Brain microvascular endothelial cell (primary cell): ENCODE measurements around the gene PARVG.

ENCODE experiments used
- DNase-seq: peaks from one replicate; pipeline ENCODE4 v3.0.0-alpha.2; 2020
- H3K27ac ChIP-seq: fragments of 250-450 bp; sonication (Bioruptor Pico); 2 replicates; pipeline ENCODE4 v1.5.1; 2020; ENCODE audit warnings: mild to moderate bottlenecking, moderate library complexity
- H3K27me3 ChIP-seq: fragments of 250-450 bp; sonication (Bioruptor Pico); replicated peaks from 2 replicates; pipeline ENCODE4 v1.5.1; 2020; ENCODE audit warnings: mild to moderate bottlenecking
- H3K36me3 ChIP-seq: fragments of 250-450 bp; sonication (Bioruptor Pico); replicated peaks from 2 replicates; pipeline ENCODE4 v1.5.1; 2020; ENCODE audit warnings: mild to moderate bottlenecking
- H3K4me3 ChIP-seq: 2 replicates; pipeline ENCODE4 v1.5.1; 2011; ENCODE audit warnings: low read depth, mild to moderate bottlenecking, control low read depth, low read length, moderate library complexity
- in situ Hi-C: cut with HindIII; loops from 2 replicates; pipeline ENCODE4 v1.10.0; 2017; ENCODE audit warnings: low sequenced_read_pairs, low pct_ligation_motif_present
- TF ChIP-seq, protein P1 (sequence below): IDR thresholded peaks from 2 replicates; pipeline ENCODE4 v1.5.1; 2011; ENCODE audit warnings: low read depth, mild to moderate bottlenecking, moderate library complexity, low read length, control low read depth, inconsistent platforms; ENCODE audit errors: missing control alignments

The PARVG gene

GRCh38 chr22:44172370-44173108 is 8.2 kb upstream of the PARVG start:
- TF ChIP-seq, protein P1, sequence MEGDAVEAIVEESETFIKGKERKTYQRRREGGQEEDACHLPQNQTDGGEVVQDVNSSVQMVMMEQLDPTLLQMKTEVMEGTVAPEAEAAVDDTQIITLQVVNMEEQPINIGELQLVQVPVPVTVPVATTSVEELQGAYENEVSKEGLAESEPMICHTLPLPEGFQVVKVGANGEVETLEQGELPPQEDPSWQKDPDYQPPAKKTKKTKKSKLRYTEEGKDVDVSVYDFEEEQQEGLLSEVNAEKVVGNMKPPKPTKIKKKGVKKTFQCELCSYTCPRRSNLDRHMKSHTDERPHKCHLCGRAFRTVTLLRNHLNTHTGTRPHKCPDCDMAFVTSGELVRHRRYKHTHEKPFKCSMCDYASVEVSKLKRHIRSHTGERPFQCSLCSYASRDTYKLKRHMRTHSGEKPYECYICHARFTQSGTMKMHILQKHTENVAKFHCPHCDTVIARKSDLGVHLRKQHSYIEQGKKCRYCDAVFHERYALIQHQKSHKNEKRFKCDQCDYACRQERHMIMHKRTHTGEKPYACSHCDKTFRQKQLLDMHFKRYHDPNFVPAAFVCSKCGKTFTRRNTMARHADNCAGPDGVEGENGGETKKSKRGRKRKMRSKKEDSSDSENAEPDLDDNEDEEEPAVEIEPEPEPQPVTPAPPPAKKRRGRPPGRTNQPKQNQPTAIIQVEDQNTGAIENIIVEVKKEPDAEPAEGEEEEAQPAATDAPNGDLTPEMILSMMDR, result no peak
- no peaks in the 10 kb centered on the region for H3K36me3 ChIP-seq
- in situ Hi-C loops, result no loop called here
- H3K27ac ChIP-seq, result no peak overlapping the region
- H3K4me3 ChIP-seq, result no peak overlapping the region
- DNase-seq, result peak; percentile 6
- no peaks in the 10 kb centered on the region for H3K27me3 ChIP-seq

- no peak overlapping the region for H3K27ac ChIP-seq
- H3K4me3 ChIP-seq, result no peak overlapping the region
Measured at GRCh38 chr22:44173154-44173553, 7.6 kb upstream of the PARVG start.

GRCh38 chr22:44175676-44176075 is 5.0 kb upstream of the PARVG start:
- TF ChIP-seq, protein P1, result no peak
- no peak overlapping the region for H3K4me3 ChIP-seq
- in situ Hi-C loops, result no loop called here
- H3K27me3 ChIP-seq, result peaks cover 4% of the 10 kb centered on the region
- no peak overlapping the region for H3K27ac ChIP-seq
- DNase-seq, result no peak
- H3K36me3 ChIP-seq, result no peaks in the 10 kb centered on the region

More at GRCh38 chr22:44173154-44173553, 7.6 kb upstream of the PARVG start:
- H3K27me3 ChIP-seq, result no peaks in the 10 kb centered on the region
- in situ Hi-C loops, result no loop called here
- no peak for DNase-seq
- H3K36me3 ChIP-seq, result no peaks in the 10 kb centered on the region
- TF ChIP-seq, protein P1, result no peak

DNA sequence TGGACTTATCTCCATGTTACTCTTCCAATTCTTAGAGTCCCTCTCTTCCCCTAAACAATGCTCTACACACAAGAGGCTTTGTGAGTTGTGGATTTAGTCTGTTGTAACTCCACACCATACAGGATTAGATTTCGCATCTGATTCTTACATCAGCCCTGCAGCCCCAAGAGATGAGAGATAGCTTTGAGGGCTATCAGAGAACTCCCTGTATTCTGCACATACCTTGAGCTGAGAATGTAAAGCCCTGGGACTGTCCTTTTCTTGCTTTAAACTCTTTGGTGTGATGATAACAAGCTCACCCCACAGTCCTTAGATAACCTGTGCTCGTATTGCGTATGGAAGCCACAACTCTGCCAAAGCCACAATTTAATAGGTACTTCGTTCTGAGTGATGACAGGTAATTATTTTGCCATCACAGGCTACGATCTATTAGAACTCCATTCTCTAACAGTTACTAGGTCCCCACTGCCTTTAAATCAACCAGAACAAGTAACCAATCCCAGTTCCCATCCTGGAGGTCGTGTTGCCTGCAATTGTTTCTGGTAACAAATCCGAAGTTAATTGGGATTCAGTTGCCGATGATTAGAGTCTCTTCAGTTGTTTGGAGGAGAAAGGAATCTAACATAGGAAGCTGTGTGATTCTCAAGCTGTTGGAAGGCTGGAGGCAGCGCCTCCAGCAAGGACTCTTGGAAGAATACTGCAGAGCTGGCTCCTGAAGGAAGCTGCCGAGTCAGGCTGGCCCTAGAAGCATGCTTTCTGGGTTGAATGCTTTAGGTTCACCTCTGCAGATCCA is 1.3 kb upstream of the PARVG start:
- in situ Hi-C loops, result no loop called here

DNA sequence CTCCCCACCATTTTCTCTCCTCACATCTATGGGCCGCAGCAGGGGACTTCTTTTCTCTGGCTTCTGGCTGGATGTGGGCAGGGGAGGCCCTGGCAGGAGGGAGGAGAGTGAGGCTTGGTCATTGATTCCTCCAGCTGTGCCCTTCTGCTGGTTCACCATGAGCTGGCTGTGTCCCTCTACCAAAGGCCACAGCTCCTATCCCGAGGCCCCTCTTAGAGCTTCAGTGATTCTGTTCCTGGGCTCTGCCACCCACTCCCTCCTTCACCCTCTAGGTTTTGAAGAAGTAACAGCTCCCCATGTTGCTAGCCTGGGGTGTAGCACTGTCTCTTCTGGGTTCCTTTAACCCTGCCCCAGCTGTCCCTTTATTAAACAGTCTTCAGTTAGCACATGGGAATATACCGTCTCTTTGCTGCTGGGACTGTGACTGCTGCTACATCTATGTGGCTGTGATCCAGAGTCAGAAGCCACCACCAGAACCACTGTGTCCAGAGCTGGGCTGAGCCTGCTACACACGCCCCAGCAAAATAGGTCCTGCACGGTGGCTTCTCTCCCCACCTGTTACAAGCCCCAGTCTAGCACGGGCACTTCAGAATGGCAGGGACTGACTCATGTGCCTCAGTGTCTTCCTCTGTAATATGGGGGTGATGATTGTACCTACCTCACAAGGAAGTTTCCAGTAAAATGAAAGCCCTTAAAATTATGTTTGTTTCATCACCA is 578 bp upstream of the PARVG start:
- no peak overlapping the region for H3K27ac ChIP-seq
- DNase-seq, result no peak
- no peaks in the 10 kb centered on the region for H3K36me3 ChIP-seq
- no peak overlapping the region for H3K4me3 ChIP-seq
- TF ChIP-seq, protein P1, result no peak
- H3K27me3 ChIP-seq, result peaks cover 6% of the 10 kb centered on the region
- in situ Hi-C loops, result no loop called here

More for the DNA sequence above, 1.3 kb upstream of the PARVG start:
- Histone ChIP-seq H3K27ac (no peak overlapping the region), H3K27me3 (peaks cover 6% of the 10 kb centered on the region), H3K4me3 (no peak overlapping the region), H3K36me3 (no peaks in the 10 kb centered on the region)
- DNase-seq, result no peak
- TF ChIP-seq, protein P1, result no peak
